ENCODE results near the gene KPTN. TPM values are rescaled to one million over a fixed set of nuclear protein-coding genes. Genes with fewer than 3 reads are reported as not detected.

The KPTN gene
- total and polyA plus RNA-seq, 2 of the 8 experiments (the other 6 are each of a cell fraction or from before 2014, with no cell fraction given) = 23.6 to 31.3 TPM

DNA sequence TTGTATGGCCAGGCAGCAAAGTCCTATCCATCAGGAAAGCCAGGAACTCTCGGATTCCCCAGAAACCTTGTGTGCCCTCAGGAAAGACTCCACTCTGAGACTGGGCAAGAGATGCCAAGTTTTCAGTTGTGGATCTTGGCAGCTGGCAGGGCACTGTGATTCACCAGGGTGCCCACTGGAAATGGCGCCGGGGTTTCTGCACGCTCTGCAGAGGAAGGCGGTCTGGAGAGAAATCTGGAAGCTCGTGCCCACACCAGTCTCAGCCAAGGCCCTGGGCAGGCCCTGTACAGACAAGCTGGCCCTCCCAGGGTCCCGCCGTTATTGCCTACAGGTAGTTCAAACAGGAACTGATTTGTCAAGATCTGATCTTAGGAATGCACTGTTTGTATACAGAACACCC is 26.0 kb upstream of the KPTN start:
- CTCF ChIA-PET (ENCODE audit: partially characterized antibody) = interaction anchor here (0.6 to 3.0 kb wide), 15 partner anchors 8 to 235 kb away, joined by 3 to 11 read pairs (median 3); partner anchors contain the start of gene NOP53
- Histone ChIP-seq H4K20me1 (replicated peaks in 1 of 2; ENCODE audit: control insufficient read depth in 1 of 2, insufficient read depth in 2 of 2, low read length in 2 of 2) (peaks cover 9 to 23% of the 10 kb centered on the region in 2 experiments), H3K23ac (ENCODE audit: insufficient read length) (no peak overlapping the region), H4K5ac (ENCODE audit: insufficient read length, low read depth, low read length) (no peak overlapping the region), H4K8ac (ENCODE audit: extremely low read depth, insufficient read depth, low read length) (no peak overlapping the region), H3K27me3 (replicated peaks in 1 of 4; ENCODE audit: control insufficient read depth in 3 of 4, extremely low read depth in 1 of 4, insufficient read depth in 3 of 4, low read length in 3 of 4) (no peaks in the 10 kb centered on the region), H3K4me3 (ENCODE audit: extremely low read depth in 1 of 4, insufficient read depth in 2 of 4, low read depth in 3 of 4, low read length in 4 of 4) (no peak overlapping the region), H3K79me1 (ENCODE audit: low read depth, low read length) (peaks cover 38% of the 10 kb centered on the region), H2BK5ac (ENCODE audit: low read depth, low read length) (no peak overlapping the region), H2AK5ac (ENCODE audit: low read depth, low read length) (no peak overlapping the region), H3K4ac (replicated peaks; ENCODE audit: insufficient read length, low read depth, low read length) (no peak overlapping the region), H3K9me3 (ENCODE audit: insufficient read depth in 2 of 2, low read depth in 1 of 2, low read length in 1 of 2) (no peaks in the 10 kb centered on the region), H2BK20ac (ENCODE audit: low read length) (no peak overlapping the region), H2BK120ac (replicated peaks; ENCODE audit: low read depth, low read length) (no peak overlapping the region), H3K14ac (ENCODE audit: insufficient read length) (no peak overlapping the region), H3K4me1 (replicated peaks in 1 of 4; ENCODE audit: control insufficient read depth in 3 of 4, insufficient read depth in 4 of 4, low read length in 3 of 4) (peaks cover 0 to 11% (median 4%) of the 10 kb centered on the region in 4 experiments; a peak in 5 of 7 replicates), H3K27ac (ENCODE audit: low read depth, low read length) (no peak overlapping the region), H3K9ac (replicated peaks in 1 of 4; ENCODE audit: extremely low read depth in 1 of 4, low read depth in 3 of 4, low read length in 3 of 4) (no peak overlapping the region), H3K4me2 (ENCODE audit: insufficient read depth in 1 of 2, low read depth in 2 of 2, low read length in 2 of 2) (no peak overlapping the region), H4K91ac (replicated peaks; ENCODE audit: insufficient read length, low read length) (no peak overlapping the region), H2BK15ac (ENCODE audit: low read length) (no peak overlapping the region), H3K36me3 (ENCODE audit: control insufficient read depth in 2 of 4, insufficient read depth in 4 of 4, low read length in 3 of 4) (no peaks in the 10 kb centered on the region), H3K79me2 (ENCODE audit: control insufficient read depth in 1 of 2, insufficient read depth in 2 of 2, low read length in 2 of 2) (peaks cover 7 to 84% of the 10 kb centered on the region in 2 experiments; a peak in 3 of 4 replicates), H2BK12ac (ENCODE audit: low read depth, low read length) (no peak overlapping the region), H2AFZ (ENCODE audit: low read length) (no peak overlapping the region), H3K18ac (ENCODE audit: extremely low read depth, low read length) (no peak overlapping the region), H3K23me2 (ENCODE audit: low read depth, low read length) (peaks cover 6% of the 10 kb centered on the region; the same call in 1 of the 2 replicates), H3K56ac (replicated peaks; ENCODE audit: insufficient read length, low read depth, low read length) (no peak overlapping the region)
- POLR2A ChIA-PET (ENCODE audit: partially characterized antibody) = interaction anchor here (0.8 kb wide), 1 partner anchor 14 kb away, joined by 3 read pairs; no protein-coding TSS in a partner anchor
- no peak for FAIRE-seq
- 95% methylated on average over 7 of the region's 8 CpGs; no CpG with 5 or more reads in 1 of the 2 experiments for WGBS, 2 experiments (ENCODE audit: extremely low coverage in 1 of 2, insufficient coverage in 1 of 2, insufficient read length in 1 of 2, insufficient replicate concordance in 2 of 2, low coverage in 1 of 2, low lambda C conversion rate in 2 of 2, missing lambda C conversion rate in 1 of 2)
- DNase-seq (ENCODE audit: low read depth in 1 of 2, low spot score in 2 of 2) = no peak
- TF ChIP-seq MAFK (IDR thresholded peaks at IDR 0.05; ENCODE audit: low read depth, low read length) = no peak
- no peak for TF ChIP-seq POLR2A (IDR thresholded peaks at IDR 0.05; ENCODE audit: control extremely low read depth in 1 of 2, low read depth in 2 of 2, low read length in 2 of 2)
- TF ChIP-seq EP300 (IDR thresholded peaks at IDR 0.05; ENCODE audit: borderline replicate concordance in 1 of 2, low read depth in 2 of 2, low read length in 2 of 2) = no peak
- TF ChIP-seq KDM5A (IDR thresholded peaks at IDR 0.05; ENCODE audit: low read length) = no peak
- no peak for TF ChIP-seq TEAD4 (IDR thresholded peaks at IDR 0.05; ENCODE audit: low read depth, low read length)
- no peak for TF ChIP-seq HDAC2 (IDR thresholded peaks at IDR 0.05; ENCODE audit: borderline replicate concordance in 1 of 2, low read depth in 2 of 2, low read length in 2 of 2)
- no peak for TF ChIP-seq SP1 (IDR thresholded peaks at IDR 0.05; ENCODE audit: low read depth, low read length)
- no peak for TF ChIP-seq GABPA (IDR thresholded peaks at IDR 0.05; ENCODE audit: borderline replicate concordance, insufficient read depth, low read length)

Data from H1 (cell line).